OCI-LY7 (cell line): ENCODE results near the gene SMG1.

Experiments used
- EZH2phosphoT487 ChIP-seq: fragments of 200-600 bp; sonication (generic); IDR thresholded peaks from 2 replicates; pipeline ENCODE4 v1.6.1; 2018; ENCODE audit warnings: low read depth, borderline replicate concordance, mild to moderate bottlenecking, mixed run types, antibody characterized with exemption, low read length, moderate library complexity, mixed read lengths
- TF ChIP-seq, protein P1 (sequence below): fragments of 200-600 bp; sonication (generic); conservative IDR thresholded peaks from 2 replicates; pipeline ENCODE4 v1.5.1; 2014; ENCODE audit warnings: mild to moderate bottlenecking, antibody characterized with exemption, low read length, moderate library complexity, mixed read lengths

DNA sequence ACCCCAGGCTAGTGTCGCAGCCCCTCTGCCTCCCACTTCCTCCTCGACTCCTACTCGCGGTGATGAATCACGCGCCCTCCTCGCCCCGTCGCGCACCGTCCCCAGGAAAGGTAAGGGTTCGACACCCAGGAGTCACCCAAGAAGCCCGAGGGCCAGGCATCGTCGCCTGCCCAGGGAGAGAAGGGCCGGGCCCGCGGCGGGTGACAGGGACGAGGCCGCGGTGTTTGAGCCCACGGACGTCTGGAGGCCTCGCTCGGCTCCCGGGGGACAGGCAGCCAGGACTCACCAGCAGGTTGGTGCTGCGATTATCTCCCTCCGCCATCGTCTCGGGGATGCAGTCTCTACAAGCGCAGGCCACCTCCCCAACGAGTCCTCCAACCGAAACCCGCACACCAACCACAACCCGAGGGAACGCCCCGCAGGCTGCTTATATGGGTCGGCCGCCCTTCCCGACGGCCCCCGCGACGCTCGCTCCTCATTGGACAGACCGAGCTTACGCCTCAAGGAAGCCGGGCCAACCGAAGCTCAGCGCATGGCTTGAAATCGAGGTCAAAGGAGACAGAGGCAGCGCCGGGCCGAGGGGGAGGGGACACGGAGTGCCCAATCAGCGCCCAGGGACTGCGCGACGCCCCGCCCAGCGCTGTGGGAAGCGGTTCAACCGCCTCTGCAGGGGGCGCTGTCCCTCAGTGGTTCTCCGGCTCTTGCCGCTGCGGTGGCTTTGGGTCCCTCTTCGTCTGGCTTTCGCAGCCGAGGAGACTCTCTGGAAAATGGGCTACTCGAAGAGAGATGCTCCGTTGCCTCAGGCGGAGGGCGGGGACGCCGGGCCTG is 124.8 kb downstream of the SMG1 start, which contains the start of gene ARL6IP1:
- TF ChIP-seq, protein P1, sequence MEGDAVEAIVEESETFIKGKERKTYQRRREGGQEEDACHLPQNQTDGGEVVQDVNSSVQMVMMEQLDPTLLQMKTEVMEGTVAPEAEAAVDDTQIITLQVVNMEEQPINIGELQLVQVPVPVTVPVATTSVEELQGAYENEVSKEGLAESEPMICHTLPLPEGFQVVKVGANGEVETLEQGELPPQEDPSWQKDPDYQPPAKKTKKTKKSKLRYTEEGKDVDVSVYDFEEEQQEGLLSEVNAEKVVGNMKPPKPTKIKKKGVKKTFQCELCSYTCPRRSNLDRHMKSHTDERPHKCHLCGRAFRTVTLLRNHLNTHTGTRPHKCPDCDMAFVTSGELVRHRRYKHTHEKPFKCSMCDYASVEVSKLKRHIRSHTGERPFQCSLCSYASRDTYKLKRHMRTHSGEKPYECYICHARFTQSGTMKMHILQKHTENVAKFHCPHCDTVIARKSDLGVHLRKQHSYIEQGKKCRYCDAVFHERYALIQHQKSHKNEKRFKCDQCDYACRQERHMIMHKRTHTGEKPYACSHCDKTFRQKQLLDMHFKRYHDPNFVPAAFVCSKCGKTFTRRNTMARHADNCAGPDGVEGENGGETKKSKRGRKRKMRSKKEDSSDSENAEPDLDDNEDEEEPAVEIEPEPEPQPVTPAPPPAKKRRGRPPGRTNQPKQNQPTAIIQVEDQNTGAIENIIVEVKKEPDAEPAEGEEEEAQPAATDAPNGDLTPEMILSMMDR: peak; percentile 85
- no peak for TF ChIP-seq EZH2phosphoT487
